ENCODE data around the gene GSKIP.
A peak's percentile ranks its signal among the peaks of the same experiment; 100 is the strongest.

GSKIP gene

DNA sequence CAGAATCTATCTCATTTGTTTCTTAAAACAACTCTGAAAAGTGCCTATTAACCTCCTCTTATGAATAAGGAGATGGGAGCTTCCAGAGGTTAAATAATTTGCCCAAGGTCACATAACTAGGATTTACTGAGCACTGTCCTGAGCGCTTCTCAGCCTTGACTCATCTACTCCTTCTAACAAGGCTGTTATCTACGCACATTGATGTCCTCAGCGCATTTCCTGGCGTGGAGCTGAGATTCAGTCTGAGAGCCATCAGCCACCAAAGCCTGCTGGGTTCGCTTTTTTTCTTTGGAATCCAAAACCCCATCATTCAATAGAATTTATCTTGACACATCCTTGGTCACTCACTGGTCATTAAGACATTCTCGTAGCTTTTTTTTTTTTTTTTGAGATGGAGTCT lies 57.9 kb downstream of the GSKIP start:
- no peak for DNase-seq

DNA sequence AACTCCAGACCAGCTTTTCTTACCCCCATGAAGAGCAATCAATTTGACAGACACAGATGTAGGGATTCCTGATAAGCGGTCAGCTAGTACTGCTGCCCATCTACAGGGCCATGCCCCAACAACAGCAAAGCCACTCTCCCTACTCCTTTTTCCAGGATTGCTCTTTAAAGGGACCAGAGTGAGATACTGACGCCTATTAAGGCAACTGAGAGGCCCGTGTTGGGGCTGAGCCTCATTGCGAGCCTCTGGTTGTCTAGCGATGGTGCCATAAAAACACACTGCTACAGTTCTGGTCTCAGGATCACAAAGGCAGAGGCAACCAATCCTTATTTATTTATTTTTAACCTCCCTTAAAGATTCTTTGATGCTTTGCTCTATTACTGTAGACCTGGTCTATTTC lies 59.7 kb downstream of the GSKIP start:
- DNase-seq = no peak

DNA sequence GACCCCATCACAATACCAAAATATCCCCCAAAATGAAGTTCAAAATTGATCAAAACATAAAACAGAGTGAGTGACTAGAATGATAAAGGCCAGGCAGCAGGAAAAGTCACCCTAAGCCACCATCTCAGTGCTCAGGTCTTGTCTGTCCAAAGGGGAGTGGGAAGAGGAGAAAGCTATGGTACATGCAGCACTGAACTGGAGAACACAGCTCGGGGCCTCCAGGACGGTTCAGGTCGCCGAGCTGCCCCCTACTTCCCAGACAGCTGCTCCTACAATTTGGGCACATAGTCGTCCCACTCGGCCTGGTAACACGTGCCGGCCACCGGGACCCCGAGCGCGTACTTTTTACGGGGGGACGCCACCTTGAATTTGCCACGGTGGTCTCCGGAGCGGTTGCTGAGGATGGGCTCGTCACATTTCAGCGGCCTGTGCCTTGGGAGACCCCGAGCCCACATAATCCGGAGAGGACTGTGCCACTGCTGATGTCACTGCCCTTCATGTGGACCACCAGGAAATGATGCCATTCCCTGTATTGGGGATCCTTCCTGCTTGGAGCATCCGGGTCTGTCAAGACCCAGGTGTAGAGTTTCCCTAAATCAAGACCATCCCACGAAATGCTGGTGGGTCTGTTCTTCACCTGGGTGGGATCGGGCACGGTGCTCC lies 60.3 kb downstream of the GSKIP start:
- DNase-seq = no peak

DNA sequence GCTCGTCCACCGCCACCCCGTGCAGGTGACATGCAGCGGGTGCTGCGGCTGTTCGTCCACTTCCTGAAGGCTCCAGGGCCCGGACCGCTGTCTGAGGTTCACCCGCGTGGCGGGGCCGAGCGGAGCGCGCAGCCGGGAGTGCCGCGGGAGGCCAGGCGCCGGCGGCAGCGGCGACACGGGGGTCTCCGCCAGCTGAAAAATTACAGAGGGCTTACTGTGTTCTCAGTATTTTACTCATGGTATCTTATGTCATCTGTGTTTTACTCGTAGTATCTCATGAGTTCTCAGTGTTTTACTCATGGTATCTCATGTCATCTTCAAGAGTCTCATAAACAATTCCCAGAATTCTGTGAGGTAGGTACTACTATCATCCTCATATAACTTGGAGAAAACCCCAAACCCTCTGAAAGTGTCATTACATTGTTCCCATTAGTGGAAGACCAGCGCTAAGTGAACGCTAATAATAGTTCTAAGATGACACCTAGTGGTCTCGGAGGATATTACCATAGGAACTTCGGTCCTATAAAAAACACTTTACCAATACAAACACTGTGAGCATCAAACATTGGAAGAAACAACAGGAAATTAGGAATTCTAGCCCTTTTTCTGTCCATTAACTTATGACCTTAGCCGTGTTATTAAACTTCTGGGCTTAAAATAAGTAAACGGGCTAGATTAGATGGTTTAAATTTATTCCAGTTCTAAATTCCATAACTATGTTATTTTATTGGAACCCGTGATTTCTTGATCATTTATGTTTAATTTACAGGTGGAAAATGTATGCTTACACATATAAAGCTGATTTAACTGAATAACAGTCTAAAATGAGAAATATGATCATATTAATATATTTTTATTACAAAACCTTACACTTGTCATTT lies 61.0 kb downstream of the GSKIP start:
- peak; percentile 85 for DNase-seq

DNA sequence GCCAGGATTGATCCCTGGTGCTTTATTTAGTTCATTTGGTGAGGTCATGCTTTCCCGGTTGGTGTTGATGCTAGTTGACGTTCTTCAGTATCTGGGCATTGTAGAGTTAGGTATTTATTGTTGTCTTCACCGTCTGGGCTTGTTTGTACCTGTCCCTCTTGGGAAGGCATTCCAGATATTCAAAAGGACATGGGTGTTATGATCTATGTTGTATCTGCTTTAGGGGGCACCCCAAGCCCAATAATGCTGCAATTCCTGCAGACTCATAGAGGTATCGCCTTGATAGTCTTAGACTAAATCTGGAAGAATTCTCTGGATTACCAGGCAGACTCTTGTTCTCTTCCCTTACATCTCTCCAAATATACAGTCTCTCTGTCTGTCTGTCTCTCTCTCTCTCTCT lies 70.7 kb downstream of the GSKIP start:
- DNase-seq = no peak
